HG02840 (cell line): ENCODE data around the gene CREG2.

Source experiments
- ATAC-seq: cut with Tn5 transposase; IDR thresholded peaks from one replicate; pipeline ENCODE4 v1.9.1; 2021; ENCODE audit warnings: mild to moderate bottlenecking, moderate library complexity, moderate number of reproducible peaks; ENCODE audit not compliant: unreplicated experiment, low FRiP score

CREG2 gene

DNA sequence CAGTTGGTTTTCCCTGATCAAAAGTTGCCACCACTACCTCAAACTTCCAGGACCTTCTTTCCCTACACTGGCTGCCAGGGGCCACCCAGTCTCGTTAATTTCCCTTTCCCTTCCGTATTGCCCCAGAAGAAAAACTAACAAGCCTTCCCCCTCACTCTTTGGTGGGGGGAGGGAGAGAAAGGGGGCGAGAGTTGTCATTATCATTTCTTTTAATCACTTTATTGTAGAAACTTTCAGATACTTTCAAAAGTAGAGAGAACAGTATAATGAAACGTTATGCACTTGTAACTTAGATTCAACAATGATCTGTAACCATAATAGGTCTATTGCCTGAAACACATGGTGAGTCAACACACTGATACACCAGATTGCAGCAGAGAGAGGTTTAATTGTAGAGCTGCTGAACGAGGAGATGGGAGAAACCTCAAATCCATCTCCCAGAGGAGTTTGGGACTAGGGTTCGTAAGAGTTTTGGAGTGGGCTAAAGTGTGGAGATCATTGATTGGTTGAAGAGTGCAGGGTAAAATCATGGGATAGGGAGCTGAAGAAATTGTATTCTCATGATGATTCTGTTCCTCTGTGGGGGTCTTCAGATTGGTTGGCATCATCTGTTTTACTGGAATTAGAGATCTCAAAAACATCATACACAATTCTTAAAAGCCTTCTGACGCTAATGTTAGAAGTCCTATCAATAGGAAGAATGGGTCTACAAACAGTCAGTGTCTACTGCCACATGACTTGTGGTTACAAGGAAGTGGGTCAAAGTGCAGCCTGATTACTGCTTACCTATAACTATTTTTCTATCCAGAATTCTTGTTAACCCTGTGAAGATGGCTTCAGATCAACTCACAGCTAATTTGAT is 76.2 kb downstream of the CREG2 start:
- ATAC-seq, result no peak

DNA sequence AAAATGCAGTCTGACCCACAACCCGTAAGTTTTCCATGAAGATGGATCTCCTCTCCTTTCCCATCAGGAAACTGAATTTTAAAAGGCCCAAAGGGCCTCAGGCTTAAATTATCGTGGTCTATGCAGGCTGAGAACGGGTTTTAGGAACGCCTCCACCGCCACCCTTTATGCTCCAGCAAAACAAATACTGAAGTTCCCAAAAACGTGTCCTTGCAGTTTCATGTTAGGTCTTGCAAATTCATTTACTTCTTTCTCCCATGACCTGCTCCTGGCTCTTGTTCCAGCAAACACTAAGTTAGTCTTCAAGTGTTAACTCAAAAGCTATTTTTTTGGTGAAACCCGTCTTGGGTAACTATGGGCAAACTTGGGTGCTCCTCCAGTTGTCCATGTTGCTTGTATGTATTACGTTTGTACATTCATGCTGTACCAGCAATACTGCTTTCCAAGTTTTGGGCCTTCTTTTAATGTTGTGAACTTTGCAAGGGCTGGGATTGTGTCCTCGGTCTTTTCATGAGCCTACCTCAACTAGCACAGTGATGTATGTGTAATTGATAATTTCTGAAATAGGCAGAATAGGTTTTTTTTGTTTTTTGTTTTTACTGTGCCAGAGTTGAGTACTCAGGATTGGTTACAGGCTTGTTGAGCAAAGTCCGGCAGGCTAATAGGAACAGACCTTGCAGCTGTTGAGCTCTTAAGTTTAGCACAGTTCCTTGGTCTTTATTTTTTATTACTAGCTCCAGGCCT is 77.0 kb downstream of the CREG2 start:
- no peak for ATAC-seq

DNA sequence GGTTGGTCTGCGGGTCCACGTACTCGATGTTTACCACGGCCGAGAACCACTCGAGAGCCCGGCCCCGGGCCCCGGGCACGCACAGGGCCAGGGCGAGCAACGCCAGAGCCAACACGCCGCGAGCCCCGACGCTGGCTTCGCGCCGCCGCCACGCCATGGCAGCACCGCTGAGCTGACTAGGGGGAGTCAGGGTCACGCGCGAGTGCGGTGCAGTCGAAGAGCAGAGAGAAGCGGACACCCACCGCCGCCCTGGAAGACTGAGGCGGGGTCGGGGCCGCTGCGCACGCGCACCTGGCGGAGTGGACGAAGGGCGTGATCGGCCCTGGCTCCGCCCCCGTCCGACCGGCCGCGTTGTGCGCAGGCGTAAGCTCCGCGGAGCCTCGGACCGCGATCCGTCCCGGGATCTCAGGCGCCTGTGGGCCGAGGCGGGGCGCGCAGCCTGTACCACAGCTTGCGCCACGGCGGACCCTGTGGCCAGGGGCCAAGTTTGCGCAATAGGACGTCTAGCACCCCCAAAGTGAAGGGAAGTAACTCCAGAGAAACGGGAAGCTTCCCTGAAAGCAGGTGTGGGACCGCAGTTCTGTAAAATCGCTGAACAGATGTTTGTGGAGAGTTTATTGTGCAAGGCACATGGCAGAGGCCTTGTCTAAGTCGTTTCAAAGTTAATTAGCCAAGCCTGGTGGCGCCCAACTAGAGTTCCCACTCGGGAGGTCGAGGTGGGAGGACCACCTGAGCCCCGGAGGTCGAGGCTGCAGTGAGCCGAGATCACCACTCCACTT is 78.7 kb downstream of the CREG2 start, which contains the start of gene RNF149:
RNF149 (minus strand) TSS at position 270 of the 779 bp plus-strand sequence; CDS start at position 157, 113 bp downstream.
- ATAC-seq, result peak; percentile 63

DNA sequence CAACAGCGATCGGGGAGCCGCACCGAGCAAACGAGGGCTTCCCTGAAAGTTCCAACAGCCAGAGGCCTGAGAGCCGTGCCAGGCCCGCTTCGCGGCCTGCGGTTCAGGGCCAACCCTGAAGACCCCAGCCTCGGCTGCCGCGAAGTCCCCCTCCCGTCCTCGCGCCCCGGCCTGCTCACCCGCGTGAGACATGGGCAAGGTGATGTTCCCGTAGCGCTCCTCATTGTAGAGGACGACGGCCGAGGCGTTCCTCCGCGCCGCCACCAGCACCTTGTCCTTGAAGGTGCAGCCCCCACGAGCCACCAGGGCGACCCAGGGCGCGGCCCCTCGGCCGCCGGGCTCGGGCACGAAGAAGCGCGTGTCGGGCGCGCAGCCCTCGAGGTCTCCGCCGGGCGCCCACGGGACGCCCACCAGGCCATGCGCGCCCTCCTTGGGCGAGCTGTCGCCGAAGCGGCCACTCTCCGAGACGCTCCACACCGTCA is 79.3 kb downstream of the CREG2 start:
- ATAC-seq, result peak; percentile 18

DNA sequence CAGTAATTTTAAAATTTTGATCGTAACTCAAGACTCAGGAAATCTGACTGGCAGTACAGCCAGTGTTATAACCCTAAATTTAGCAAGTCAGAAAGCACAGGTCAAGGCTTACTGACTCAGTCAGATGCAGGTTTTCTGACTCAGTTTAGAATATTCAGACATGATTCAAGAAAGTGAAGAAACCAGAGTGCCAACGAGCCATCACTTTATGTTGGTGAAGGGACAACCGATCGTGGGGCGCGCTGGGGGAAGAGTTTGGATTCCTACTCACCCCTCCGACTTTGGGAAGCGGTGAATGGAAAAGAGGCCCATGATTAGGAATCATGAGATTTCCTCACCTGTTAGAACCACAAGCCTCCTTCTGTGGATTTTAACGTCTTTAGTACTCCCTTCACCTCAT is 79.8 kb downstream of the CREG2 start:
- no peak for ATAC-seq

DNA sequence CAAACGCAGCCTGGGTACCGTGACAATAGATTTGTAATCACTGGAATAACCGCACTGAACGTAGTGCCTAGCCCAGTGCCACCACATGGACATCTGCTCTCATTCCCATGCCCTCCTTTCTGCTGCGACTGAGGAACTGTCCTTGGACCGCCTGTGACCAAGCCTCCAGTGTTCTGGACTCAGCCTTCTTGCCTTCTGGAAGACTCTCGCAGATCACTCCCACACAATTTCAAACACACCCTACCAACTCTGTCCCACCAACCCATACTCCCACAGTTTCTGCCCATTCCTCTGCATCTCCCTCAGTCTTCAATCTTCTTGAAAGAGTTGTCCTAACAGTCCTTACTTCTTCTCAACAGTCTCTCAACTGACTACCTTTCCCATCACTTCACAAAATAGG is 80.9 kb downstream of the CREG2 start:
- peak; percentile 5 for ATAC-seq

DNA sequence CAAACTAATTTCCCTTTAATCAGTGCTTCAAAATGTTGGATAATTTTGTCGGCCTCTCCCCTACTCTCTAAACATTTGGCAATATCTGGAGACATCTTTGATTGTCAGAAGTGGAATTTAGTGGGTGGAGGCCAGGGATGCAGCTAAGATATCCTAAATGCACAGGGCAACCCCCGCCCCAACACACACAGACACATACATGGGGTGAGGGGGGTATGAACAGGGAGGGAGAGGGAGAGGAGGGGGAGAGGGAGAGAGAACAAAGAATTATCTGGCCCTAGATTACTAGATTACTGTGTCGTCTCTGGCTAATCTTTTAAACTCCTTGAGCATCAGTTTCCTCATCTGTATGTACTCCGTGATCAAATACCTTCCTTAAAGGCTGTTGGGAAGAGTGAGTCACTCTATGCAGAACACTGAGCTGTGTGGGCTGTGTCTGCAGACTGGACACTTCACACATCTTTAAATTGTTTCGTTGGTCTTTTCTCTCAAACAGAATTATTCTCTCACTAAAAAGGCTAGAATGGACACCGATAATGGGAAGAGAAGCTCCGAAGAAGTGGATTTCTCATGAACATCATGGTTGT is 81.7 kb downstream of the CREG2 start:
- ATAC-seq, result no peak

DNA sequence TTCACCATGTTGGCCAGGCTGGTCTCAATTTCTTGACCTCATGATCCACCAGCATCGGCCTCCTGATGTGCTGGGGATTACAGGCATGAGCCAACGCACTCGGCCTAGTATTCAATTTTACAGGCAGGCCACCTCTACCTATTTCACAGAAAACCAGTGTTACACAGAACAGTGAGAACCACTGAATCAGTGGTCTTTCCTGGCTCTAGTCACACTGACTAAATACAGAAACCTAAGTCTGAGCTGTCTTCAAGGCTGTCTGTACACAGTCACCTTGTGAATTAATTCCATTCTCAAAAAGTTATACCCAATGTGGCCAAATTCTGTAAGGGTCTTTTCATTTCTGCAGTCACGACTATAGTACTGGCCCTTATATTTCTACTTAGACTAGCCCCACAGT is 82.3 kb downstream of the CREG2 start:
- no peak for ATAC-seq

DNA sequence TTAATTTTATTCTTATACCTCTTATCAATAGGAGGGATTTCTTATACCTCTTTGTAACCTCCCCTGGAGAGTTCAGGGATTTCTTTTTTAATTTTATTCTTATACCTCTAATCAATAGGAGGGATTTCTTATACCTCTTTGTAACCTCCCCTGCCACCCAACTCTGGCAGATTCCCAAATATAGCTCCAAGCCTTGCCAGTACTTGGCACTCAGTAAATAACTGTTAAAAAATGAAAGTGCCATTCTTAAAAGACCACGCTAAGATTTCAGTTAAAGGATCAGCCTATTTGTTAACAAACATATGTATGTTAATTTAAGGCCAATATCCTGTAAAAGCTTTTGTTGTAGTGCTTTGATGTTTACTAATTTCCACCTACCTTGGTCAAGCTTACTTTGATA is 83.6 kb downstream of the CREG2 start:
- ATAC-seq, result no peak

DNA sequence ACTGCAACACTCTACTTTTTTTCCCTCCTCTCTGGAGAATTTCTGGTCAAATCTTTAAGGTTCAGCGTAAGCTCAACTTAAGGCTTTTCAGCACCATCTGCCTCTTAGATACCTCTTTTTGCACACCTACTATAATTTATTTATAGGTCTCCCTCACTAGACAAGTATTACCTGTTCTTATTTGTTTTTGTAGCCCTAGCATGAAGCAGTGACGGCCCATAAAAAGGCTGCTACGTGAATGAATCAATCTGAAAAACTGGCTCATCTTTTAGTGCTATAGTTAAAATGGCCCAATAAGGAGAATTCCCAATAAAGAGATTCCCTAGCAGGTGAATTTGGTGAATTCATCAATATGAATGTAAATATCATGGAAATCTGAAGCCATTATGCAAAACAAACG is 85.3 kb downstream of the CREG2 start:
- ATAC-seq, result no peak

DNA sequence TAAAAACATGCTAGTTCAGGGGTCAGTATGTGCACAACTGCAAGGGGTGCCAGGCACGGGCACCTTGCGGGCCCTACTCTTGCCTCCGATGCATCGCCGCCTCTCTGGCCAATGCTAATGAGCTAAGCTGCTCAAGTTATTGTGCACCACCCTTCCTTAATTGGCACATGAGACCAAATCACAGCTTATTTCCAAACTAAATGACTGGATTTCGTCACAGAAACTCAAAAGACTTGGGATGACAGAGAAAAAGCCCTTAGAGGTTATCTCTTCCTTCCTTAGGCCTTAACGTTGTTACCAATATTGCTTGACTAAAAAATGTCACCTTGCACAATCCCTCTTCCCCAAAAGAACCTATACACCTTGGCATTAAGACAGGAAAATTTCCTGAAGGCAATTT is 86.5 kb downstream of the CREG2 start:
- ATAC-seq, result no peak

DNA sequence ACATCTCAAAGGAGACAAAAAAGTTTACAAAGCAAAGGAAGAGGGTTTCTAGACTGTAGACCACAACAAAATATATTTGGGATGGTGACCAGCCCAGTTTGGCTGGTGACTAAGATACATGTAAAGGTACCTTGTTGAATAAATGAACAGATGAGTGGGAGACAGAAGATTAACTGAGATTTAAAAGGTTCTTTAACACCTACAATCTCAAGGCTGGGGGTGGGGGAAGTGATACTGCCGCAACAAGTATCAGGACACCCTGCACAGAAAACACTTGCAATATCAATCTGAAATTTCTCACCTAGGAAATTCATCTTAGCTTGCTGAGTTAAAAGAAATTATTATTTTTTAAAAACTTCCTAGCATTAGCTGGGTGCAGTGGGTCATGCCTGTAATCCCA is 87.1 kb downstream of the CREG2 start:
- ATAC-seq, result no peak

DNA sequence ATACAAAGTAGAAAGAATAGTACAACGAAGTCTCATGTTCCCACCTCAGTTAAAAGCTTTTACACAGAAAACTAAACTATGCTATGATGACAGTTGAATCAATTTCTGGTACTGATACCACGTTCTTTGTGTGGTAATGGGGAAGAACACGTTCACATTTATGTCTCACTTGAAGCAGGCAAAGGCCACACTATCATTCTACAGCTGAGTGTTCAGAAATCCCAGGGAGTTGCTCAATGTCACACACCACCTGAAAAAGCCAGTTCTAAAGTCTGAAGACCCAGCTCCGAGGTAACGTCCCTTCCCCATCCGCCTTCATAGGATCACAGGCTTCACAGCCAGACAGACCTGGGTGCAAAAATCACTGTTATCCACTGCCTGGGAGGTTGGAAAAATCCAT is 87.7 kb downstream of the CREG2 start:
- ATAC-seq, result no peak

DNA sequence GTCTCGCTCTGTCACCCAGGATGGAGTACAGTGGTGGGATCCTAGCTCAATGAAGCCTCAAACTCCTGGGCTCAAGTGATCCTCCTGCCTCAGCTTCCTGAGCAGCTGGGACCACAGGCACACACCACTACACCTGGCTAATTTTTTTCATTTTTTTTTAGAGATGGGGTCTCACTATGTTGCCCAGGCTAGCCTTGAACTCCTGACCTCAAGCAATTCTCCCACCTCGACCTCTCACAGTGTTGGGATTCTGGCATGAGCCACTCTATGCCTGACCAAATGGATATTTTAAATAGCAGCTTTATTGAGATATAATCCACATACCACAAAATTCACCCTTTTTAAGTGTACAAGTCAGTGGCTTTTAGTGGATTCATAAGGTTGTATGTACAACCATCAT is 89.9 kb downstream of the CREG2 start:
- ATAC-seq, result no peak

DNA sequence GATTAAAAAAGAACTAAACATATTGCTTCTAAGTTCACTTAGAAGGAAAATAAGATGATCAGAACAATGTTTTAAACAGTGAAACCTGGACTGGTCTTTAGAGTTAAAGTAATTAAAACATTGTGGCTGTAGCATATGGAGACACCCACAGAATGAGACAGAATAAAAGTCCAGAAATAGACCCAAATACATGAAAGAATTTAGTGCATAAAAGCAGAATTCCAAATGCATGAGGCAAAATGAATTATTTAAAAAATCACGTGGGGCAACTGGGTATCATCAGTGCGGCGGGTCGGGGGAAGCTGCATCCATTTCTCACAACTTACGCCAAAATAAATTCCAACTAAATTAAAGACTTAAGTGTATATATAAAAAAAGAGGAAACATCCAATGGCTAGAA is 90.9 kb downstream of the CREG2 start:
- ATAC-seq, result no peak

DNA sequence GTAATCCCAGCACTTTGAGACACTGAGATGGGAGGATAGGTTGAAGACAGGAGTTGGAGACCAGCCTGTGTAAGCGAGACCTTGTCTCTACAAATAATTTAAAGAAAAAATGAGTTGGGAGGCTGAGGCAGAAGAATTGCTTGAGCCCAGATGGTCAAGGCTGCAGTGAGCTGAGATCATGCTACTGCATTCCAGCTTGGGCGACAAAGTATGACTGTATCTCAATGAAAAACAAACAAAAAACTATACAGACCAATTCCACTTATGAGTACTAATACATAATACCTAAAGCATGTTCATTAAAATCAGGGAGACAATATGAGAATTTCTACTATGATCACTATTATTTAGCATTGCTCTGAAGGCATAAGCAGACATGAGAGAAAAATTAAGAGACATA is 91.4 kb downstream of the CREG2 start:
- no peak for ATAC-seq
